ENCODE results near the gene ALAD.
"Not testable (repeated sequence)": the region's sequence is repeated elsewhere in the genome, so short reads cannot be mapped to it uniquely, and the experiment has no call there.

The ALAD gene

GRCh38 chr9:113389451-113389850 lies 11.6 kb downstream of the ALAD start:
- no peak for FAIRE-seq
- no peak for TF ChIP-seq CTCF (IDR thresholded peaks at IDR 0.05; ENCODE audit: insufficient read depth, missing control alignments)

GRCh38 chr9:113388833-113389232 lies 12.3 kb downstream of the ALAD start:
- DNase-seq (ENCODE audit: insufficient read length, low spot score) (no peak), FAIRE-seq (no peak)
- no peak for TF ChIP-seq CTCF (IDR thresholded peaks at IDR 0.05; ENCODE audit: insufficient read depth, missing control alignments)

More at GRCh38 chr9:113389451-113389850, 11.6 kb downstream of the ALAD start:
- DNase-seq (ENCODE audit: insufficient read length, low spot score): no peak

GRCh38 chr9:113387560-113388230 lies 13.4 kb downstream of the ALAD start:
- no peak for TF ChIP-seq CTCF (IDR thresholded peaks at IDR 0.05; ENCODE audit: insufficient read depth, missing control alignments)
- no peak for FAIRE-seq
- no peak for DNase-seq (ENCODE audit: insufficient read length, low spot score)

DNA sequence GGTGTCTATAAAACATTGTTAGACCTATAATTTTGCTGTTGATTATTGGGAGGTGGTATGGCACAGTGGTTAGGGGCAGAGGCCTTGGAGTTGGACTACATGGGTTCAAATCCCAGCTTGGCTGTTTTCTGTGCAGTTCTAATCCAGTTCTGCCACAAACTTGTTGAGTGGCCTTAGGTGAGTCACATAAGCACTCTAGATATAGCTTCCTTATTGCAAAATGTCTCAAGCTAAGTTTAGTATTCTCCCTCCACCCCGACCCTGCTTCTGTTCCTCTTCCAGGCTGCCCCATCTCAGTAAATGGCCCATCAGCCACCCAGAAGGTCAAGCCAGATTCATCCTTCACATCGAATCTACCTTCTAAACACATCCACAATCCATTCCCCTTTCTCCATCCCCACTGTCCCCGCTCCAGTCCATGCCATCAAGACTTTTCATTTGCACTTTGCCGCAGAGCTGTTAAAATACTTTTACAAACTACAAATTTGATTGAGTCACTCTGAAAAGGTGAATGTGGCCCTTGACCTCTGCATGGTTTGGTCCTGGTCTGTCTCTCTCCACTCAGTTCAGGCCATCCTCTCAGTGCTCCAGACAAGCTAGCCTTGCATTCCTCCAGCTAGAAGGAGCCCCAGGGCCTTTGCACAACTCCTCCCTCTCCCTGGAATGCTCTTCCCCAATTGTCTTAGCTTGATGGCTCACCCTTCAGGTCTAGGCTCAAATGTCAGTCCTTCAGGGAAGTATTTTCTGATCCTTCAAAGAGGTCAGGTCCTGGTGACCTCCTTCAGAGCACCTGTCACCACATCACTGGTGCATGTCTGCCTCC lies 14.3 kb downstream of the ALAD start:
- no peak for DNase-seq (ENCODE audit: insufficient read length, low spot score)
- TF ChIP-seq CTCF (IDR thresholded peaks at IDR 0.05; ENCODE audit: insufficient read depth, missing control alignments): no peak
- no peak for FAIRE-seq

DNA sequence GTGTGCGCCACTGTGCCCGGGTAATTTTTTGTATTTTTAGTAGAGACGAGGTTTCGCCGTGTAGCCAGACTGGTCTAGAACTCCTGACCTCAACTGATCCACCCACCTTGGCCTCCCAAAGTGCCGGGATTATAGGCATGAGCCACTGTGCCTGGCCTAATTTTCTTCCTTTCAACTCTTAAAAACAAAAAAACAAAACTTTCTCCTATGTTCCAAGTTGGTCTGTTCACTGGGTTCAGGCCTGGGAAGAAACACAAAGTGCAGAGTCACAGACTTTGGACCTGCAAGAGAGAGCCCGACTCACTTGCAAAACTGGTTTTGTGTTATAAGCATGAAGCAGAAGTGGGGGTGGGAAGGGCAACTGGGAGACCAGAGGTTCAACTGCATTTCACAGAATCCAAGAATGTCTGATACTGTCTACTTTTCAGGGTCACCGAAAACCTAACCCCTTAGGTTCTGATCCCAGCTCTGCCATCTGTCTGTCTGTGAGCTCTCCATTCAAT lies 19.1 kb downstream of the ALAD start:
- FAIRE-seq (no peak), DNase-seq (ENCODE audit: insufficient read length, low spot score) (no peak)
- no peak for TF ChIP-seq CTCF (IDR thresholded peaks at IDR 0.05; ENCODE audit: insufficient read depth, missing control alignments)

GRCh38 chr9:113381441-113381840 lies 19.6 kb downstream of the ALAD start:
- not testable (repeated sequence) for FAIRE-seq; DNase-seq (ENCODE audit: insufficient read length, low spot score)

DNA sequence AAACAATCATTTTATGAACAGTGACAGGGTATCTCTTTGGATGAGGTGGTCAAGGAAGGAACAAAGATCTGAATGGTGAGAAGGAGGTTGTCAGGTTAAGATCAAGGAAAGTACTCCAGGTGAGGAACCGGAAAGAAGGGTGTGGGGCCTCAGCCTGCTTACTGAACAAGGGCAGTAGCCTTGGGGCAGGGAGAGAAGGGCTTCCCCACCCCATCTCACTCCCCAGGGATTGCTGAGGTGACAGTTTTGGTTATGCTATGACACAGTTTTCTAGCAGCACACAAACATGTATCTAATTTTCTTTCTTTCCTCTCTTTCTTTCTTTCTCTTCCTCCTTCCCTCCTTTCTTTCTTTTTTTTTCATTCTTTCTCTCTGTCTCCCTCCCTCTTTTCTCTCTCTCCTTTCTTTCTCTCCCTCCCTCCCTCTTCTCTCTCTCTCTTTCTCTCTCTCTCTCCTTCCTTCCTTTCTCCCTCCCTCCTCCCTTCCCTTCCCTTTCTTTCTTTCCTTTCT lies 20.2 kb downstream of the ALAD start:
- DNase-seq (ENCODE audit: insufficient read length, low spot score) (no peak), FAIRE-seq (no peak)
- TF ChIP-seq CTCF (IDR thresholded peaks at IDR 0.05; ENCODE audit: insufficient read depth, missing control alignments): no peak

- FAIRE-seq; DNase-seq (ENCODE audit: insufficient read length, low spot score): not testable (repeated sequence)
Measured at GRCh38 chr9:113379829-113380210, 21.3 kb downstream of the ALAD start.

DNA sequence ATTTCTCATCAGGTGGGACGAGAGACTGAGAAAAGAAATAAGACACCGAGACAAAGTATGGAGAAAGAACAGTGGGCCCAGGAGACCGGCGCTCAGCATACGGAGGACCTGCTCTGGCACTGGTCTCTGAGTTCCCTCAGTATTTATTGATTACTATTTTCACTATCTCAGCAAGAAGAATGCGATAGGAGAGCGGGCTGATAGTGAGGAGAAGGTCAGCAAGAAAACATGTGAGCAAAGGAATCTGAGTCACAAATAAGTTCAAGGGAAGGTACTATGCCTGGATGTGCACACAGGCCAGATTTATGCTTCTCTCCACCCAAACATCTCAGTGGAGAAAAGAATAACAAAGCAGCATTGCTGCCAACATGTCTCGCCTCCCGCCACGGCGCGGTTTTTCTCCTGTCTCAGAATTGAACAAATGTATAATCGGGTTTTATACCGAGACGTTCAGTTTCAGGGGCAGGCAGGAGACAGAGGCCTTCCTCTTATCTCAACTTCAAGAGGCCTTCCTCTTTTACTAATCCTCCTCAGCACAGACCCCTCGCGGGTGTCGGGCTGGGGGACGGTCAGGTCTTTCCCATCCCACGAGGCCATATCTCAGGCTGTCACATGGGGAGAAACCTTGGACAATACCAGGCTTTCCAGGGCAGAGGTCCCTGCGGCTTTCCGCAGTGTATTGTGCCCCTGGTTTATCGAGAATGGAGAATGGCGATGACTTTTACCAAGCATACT lies 21.8 kb downstream of the ALAD start:
- not testable (repeated sequence) for FAIRE-seq; DNase-seq (ENCODE audit: insufficient read length, low spot score)

Data from D721Med (cell line).